Muscle layer of colon (tissue), 2 donors: ENCODE measurements around the gene HRH3.

Source experiments
- H3K27ac ChIP-seq: one replicate; pipeline ENCODE4 v1.7.0; 2013; ENCODE audit warnings: low read depth, mild to moderate bottlenecking, low read length, moderate library complexity
- H3K27me3 ChIP-seq, 2 donors: one replicate each; pipeline ENCODE4 v1.7.0; 2013; ENCODE audit warnings: low read length in 2 of 2, mild to moderate bottlenecking in 2 of 2; ENCODE audit not compliant: insufficient read depth in 2 of 2, control insufficient read depth in 1 of 2
- H3K36me3 ChIP-seq: one replicate; pipeline ENCODE4 v1.7.0; 2013; ENCODE audit warnings: mild to moderate bottlenecking, low read length; ENCODE audit not compliant: insufficient read depth
- H3K4me1 ChIP-seq: one replicate; pipeline ENCODE4 v1.7.0; 2013; ENCODE audit warnings: mild to moderate bottlenecking, low read length; ENCODE audit not compliant: insufficient read depth
- H3K4me3 ChIP-seq, 2 donors: one replicate each; pipeline ENCODE4 v1.7.0; 2013; ENCODE audit warnings: low read length in 2 of 2, low read depth in 1 of 2, mild to moderate bottlenecking in 1 of 2, moderate library complexity in 1 of 2
- H3K9ac ChIP-seq: one replicate; pipeline ENCODE4 v1.7.0; 2013; ENCODE audit warnings: low read length
- H3K9me3 ChIP-seq: one replicate; pipeline ENCODE4 v1.7.0; 2013; ENCODE audit warnings: mild to moderate bottlenecking, low read length
- donor health status: abdominal sarcoma.
- donor health status: Adenocarcinoma of cecum.

The HRH3 gene

GRCh38 chr20:62228982-62229545, 9.0 kb upstream of the HRH3 start:
- H3K9ac ChIP-seq: no peak overlapping the region
- H3K36me3 ChIP-seq: no peaks in the 10 kb centered on the region
- no peaks in the 10 kb centered on the region for H3K4me1 ChIP-seq
- H3K27ac ChIP-seq: no peak overlapping the region
- no peak overlapping the region for H3K4me3 ChIP-seq
- no peaks in the 10 kb centered on the region for H3K9me3 ChIP-seq
- peaks cover 4 to 38% of the 10 kb centered on the region in 2 donors for H3K27me3 ChIP-seq

- no peaks in the 10 kb centered on the region for H3K36me3 ChIP-seq
- H3K4me3 ChIP-seq: no peak overlapping the region
- no peak overlapping the region for H3K9ac ChIP-seq
- no peaks in the 10 kb centered on the region for H3K9me3 ChIP-seq
- no peaks in the 10 kb centered on the region for H3K4me1 ChIP-seq
- H3K27me3 ChIP-seq: peaks cover 4 to 37% of the 10 kb centered on the region in 2 donors
- H3K27ac ChIP-seq: no peak overlapping the region
Measured at GRCh38 chr20:62227977-62228958, 8.2 kb upstream of the HRH3 start.

GRCh38 chr20:62227591-62227976, 7.5 kb upstream of the HRH3 start:
- H3K27me3 ChIP-seq: peaks cover 6 to 37% of the 10 kb centered on the region in 2 donors

GRCh38 chr20:62226707-62227590, 6.9 kb upstream of the HRH3 start:
- Histone ChIP-seq H3K4me1 (no peaks in the 10 kb centered on the region), H3K4me3 (no peak overlapping the region), H3K27ac (no peak overlapping the region), H3K27me3 (peaks cover 9 to 37% of the 10 kb centered on the region in 2 donors), H3K9ac (no peak overlapping the region), H3K36me3 (no peaks in the 10 kb centered on the region), H3K9me3 (no peaks in the 10 kb centered on the region)

More at GRCh38 chr20:62227591-62227976, 7.5 kb upstream of the HRH3 start:
- H3K27ac ChIP-seq: no peak overlapping the region
- no peaks in the 10 kb centered on the region for H3K36me3 ChIP-seq
- no peak overlapping the region for H3K9ac ChIP-seq
- no peaks in the 10 kb centered on the region for H3K9me3 ChIP-seq
- H3K4me3 ChIP-seq: no peak overlapping the region
- H3K4me1 ChIP-seq: no peaks in the 10 kb centered on the region

GRCh38 chr20:62225820-62226635, 6.0 kb upstream of the HRH3 start:
- Histone ChIP-seq H3K4me1 (no peaks in the 10 kb centered on the region), H3K27me3 (peaks cover 9 to 46% of the 10 kb centered on the region in 2 donors), H3K4me3 (no peak overlapping the region), H3K9me3 (no peaks in the 10 kb centered on the region), H3K36me3 (no peaks in the 10 kb centered on the region), H3K9ac (no peak overlapping the region), H3K27ac (no peak overlapping the region)

GRCh38 chr20:62225026-62225425, 4.9 kb upstream of the HRH3 start:
- H3K27ac ChIP-seq: no peak overlapping the region
- H3K9ac ChIP-seq: no peak overlapping the region
- H3K27me3 ChIP-seq: peaks cover 9 to 54% of the 10 kb centered on the region in 2 donors
- H3K4me1 ChIP-seq: no peaks in the 10 kb centered on the region
- no peaks in the 10 kb centered on the region for H3K9me3 ChIP-seq
- no peaks in the 10 kb centered on the region for H3K36me3 ChIP-seq
- H3K4me3 ChIP-seq: no peak overlapping the region

GRCh38 chr20:62224113-62224855, 4.2 kb upstream of the HRH3 start:
- Histone ChIP-seq H3K9me3 (no peaks in the 10 kb centered on the region), H3K4me3 (no peak overlapping the region), H3K36me3 (no peaks in the 10 kb centered on the region), H3K27ac (no peak overlapping the region), H3K9ac (no peak overlapping the region), H3K4me1 (no peaks in the 10 kb centered on the region), H3K27me3 (peaks cover 9 to 58% of the 10 kb centered on the region in 2 donors)

GRCh38 chr20:62223571-62223970, 3.5 kb upstream of the HRH3 start:
- Histone ChIP-seq H3K27ac (no peak overlapping the region), H3K4me3 (no peak overlapping the region), H3K27me3 (peaks cover 9 to 65% of the 10 kb centered on the region in 2 donors), H3K9ac (no peak overlapping the region), H3K36me3 (no peaks in the 10 kb centered on the region), H3K9me3 (no peaks in the 10 kb centered on the region), H3K4me1 (no peaks in the 10 kb centered on the region)

- Histone ChIP-seq H3K9ac (no peak overlapping the region), H3K9me3 (no peaks in the 10 kb centered on the region), H3K4me3 (no peak overlapping the region), H3K27ac (no peak overlapping the region), H3K27me3 (peaks cover 9 to 65% of the 10 kb centered on the region in 2 donors), H3K4me1 (no peaks in the 10 kb centered on the region), H3K36me3 (no peaks in the 10 kb centered on the region)
Measured at GRCh38 chr20:62222972-62223371, 2.9 kb upstream of the HRH3 start.

- Histone ChIP-seq H3K27me3 (peaks cover 9 to 65% of the 10 kb centered on the region in 2 donors), H3K36me3 (no peaks in the 10 kb centered on the region), H3K9ac (no peak overlapping the region), H3K9me3 (no peaks in the 10 kb centered on the region), H3K4me3 (no peak overlapping the region), H3K4me1 (no peaks in the 10 kb centered on the region), H3K27ac (no peak overlapping the region)
Measured at GRCh38 chr20:62222266-62222850, 2.3 kb upstream of the HRH3 start.
